ENCODE measurements around the gene TMEM201. TPM values are rescaled to one million over a fixed set of nuclear protein-coding genes. Genes with fewer than 3 reads are reported as not detected.
A peak's percentile ranks its signal among the peaks of the same experiment; 100 is the strongest.

TMEM201 gene
- total RNA-seq, 4 donors from 2014 or later, result 6.8 to 10.5 (median 8.2) TPM

DNA sequence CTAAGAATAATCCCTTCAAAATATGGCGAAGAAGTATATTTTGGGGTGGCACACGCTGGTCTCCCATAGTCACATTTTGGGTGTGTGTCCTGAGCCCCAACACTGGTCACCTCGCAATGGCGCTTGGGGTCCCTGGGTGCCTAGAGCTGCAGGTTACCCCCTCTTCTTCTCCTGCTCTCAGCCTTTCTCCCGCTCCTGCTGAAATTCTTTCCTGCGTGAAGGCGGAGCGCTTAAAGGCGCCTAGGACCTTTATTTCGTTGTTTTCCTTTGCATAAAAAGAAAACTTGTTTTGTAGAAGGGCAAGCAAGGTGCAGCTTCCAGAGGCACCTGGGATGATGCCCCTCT is 62.5 kb downstream of the TMEM201 start:
- peak overlapping the region; percentile 49 to 64 (median 55) for H3K4me3 ChIP-seq
- H3K4me1 ChIP-seq, result peaks cover 16 to 24% (median 21%) of the 10 kb centered on the region in 4 donors
- no peaks in the 10 kb centered on the region for H3K36me3 ChIP-seq
- H3K27ac ChIP-seq (replicated peaks in 1 of 4), result peak overlapping the region in 1 of 4 donors; percentile 57
- TF ChIP-seq POLR2AphosphoS5 (IDR thresholded peaks at IDR 0.05) (no peak), EP300 (IDR thresholded peaks at IDR 0.05) (no peak), POLR2A (IDR thresholded peaks at IDR 0.05; ENCODE audit: low read depth) (no peak)
- TF ChIP-seq, protein P1, sequence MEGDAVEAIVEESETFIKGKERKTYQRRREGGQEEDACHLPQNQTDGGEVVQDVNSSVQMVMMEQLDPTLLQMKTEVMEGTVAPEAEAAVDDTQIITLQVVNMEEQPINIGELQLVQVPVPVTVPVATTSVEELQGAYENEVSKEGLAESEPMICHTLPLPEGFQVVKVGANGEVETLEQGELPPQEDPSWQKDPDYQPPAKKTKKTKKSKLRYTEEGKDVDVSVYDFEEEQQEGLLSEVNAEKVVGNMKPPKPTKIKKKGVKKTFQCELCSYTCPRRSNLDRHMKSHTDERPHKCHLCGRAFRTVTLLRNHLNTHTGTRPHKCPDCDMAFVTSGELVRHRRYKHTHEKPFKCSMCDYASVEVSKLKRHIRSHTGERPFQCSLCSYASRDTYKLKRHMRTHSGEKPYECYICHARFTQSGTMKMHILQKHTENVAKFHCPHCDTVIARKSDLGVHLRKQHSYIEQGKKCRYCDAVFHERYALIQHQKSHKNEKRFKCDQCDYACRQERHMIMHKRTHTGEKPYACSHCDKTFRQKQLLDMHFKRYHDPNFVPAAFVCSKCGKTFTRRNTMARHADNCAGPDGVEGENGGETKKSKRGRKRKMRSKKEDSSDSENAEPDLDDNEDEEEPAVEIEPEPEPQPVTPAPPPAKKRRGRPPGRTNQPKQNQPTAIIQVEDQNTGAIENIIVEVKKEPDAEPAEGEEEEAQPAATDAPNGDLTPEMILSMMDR (IDR thresholded peaks at IDR 0.05), result no peak
- 18% methylated on average over 10 of the region's 10 CpGs for WGBS
- DNase-seq (ENCODE audit: extremely low spot score), result no peak
- intact Hi-C loops (cut with DNase I), result no loop called here
- peaks cover 4 to 58% (median 17%) of the 10 kb centered on the region in 4 donors for H3K27me3 ChIP-seq
- no peaks in the 10 kb centered on the region for H3K9me3 ChIP-seq

DNA sequence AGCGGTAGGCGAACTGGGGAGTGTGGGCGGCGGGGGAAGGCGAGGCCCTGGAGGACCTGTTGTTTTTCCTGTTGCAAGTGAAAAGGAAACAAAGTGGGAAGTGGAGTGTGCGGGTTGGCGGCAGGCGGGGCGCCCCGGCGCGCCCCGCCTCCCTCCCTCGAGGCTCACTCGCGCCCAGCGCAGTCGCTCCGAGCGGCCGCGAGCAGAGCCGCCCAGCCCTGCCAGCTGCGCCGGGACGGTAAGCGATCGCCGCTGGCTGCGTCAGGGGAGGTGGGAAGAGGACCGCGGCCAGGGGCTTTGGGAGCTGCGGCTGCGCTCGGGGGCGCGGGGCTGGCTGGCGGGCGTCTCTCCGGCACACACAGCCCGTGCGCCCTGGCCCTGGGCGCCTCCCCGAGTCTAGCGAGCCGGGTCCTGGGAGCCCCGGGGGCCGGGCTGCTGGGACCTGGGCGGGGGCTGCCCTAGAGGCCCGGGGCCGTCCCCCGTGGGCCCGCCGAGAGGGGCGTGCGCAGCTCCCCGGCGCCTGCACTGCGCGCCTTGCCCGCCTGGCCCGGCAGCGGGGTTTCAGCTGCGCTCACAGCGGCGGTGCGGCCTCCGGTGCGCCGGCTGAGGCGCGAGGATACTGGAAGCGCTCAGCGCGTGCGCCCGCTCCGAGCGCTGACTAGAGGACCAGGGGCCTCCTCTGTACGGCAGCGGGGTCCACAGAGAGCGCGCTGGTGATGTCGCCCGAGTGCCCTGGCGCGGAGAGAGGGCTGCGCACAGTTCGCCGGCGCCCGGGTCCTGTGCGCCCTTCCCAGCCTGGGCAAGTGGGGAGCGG is 63.1 kb downstream of the TMEM201 start, which contains the start of gene PIK3CD:
Gene PIK3CD (plus strand): TSS at position 167 of the 814 bp plus-strand sequence. CDS start 58,725 bp downstream, outside the sequence.
- Histone ChIP-seq H3K27me3 (peaks cover 4 to 58% (median 17%) of the 10 kb centered on the region in 4 donors), H3K36me3 (no peaks in the 10 kb centered on the region), H3K9me3 (no peaks in the 10 kb centered on the region), H3K4me1 (peaks cover 16 to 24% (median 21%) of the 10 kb centered on the region in 4 donors), H3K4me3 (peak within 1 kb of the TSS; percentile 49 to 64 (median 55)), H3K27ac (replicated peaks in 1 of 4) (peak within 1 kb of the TSS in 3 of 4 donors; percentile 55 to 67 (median 57))
- TF ChIP-seq POLR2A (IDR thresholded peaks at IDR 0.05; ENCODE audit: low read depth) (no peak), EP300 (IDR thresholded peaks at IDR 0.05) (no peak), POLR2AphosphoS5 (IDR thresholded peaks at IDR 0.05) (no peak)
- TF ChIP-seq, protein P1 (IDR thresholded peaks at IDR 0.05), result no peak
- no peak for DNase-seq (ENCODE audit: extremely low spot score)
- WGBS, result 0% methylated on average over 12 of the region's 94 CpGs
- intact Hi-C loops (cut with DNase I), result no loop called here

DNA sequence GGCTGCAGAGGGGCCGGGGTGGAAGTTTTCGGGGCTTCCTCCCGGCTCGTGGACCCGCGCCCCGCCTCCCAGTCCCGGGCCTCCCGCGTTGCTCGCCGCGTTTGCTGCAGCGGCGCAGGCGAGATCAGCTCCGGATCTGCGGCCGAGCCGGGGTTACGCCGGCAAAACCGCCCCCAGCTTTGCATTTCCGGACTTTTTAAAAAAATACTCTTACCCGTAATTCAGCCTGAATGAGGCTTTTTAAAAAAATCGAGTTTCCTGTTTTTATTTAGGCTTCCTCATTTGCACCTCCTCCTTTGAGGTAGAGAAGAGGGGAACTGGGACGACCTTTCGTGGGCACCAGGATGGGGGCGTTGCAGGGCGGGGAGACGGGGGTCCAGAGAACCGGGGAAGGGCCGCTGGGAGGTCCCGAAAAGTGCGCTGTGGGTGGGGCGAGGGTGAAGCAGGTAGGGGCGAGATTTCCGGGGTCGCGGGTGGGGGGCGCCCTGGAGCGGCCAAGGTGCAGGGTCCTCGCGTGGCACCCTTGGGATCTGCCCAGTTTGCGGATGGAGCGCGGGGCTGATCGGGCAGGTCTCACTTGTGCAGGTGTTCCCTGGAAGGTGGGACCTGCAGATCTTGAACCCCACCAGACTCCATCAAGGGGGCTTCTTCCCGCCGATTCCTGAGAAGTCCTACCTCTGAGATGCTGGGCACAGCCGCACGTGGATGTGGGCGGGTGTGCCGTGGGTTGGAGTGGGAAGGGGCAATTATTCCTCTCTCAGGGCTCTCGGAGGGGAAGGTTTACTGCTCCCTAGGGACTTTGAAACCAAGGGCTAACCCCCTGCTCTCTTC is 63.9 kb downstream of the TMEM201 start:
- Histone ChIP-seq H3K4me1 (peaks cover 16 to 24% (median 21%) of the 10 kb centered on the region in 4 donors), H3K27me3 (peaks cover 4 to 58% (median 17%) of the 10 kb centered on the region in 4 donors), H3K9me3 (no peaks in the 10 kb centered on the region), H3K4me3 (peak overlapping the region; percentile 49 to 64 (median 55)), H3K27ac (replicated peaks in 1 of 4) (peak overlapping the region in 3 of 4 donors; percentile 55 to 67 (median 57)), H3K36me3 (no peaks in the 10 kb centered on the region)
- WGBS, result 3% methylated on average over 39 of the region's 55 CpGs
- no peak for DNase-seq (ENCODE audit: extremely low spot score)
- intact Hi-C loops (cut with DNase I), result no loop called here
- TF ChIP-seq POLR2AphosphoS5 (IDR thresholded peaks at IDR 0.05), result no peak
- no peak for TF ChIP-seq POLR2A (IDR thresholded peaks at IDR 0.05; ENCODE audit: low read depth)
- TF ChIP-seq EP300 (IDR thresholded peaks at IDR 0.05), result no peak
- TF ChIP-seq, protein P1 (IDR thresholded peaks at IDR 0.05), result no peak

DNA sequence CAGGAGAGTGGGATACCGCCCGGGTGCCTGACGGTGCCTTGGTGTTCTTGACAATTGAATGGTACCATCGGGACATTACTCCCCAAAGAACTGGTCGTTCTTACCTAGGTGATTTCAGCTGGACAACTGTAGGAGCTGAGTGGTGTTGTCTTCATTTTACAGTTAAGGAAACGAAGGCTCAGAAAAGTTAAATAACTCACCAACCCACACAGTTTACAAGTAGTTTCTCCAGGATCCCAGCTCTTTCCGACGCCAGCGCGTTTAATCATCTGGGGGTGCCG is 64.4 kb downstream of the TMEM201 start:
- H3K9me3 ChIP-seq, result no peaks in the 10 kb centered on the region
- H3K4me3 ChIP-seq, result peak overlapping the region in 2 of 4 donors; percentile 58 to 64
- WGBS, result 58% methylated on average over 11 of the region's 11 CpGs
- no peaks in the 10 kb centered on the region for H3K36me3 ChIP-seq
- TF ChIP-seq POLR2AphosphoS5 (IDR thresholded peaks at IDR 0.05) (no peak), POLR2A (IDR thresholded peaks at IDR 0.05; ENCODE audit: low read depth) (no peak), EP300 (IDR thresholded peaks at IDR 0.05) (no peak)
- TF ChIP-seq, protein P1 (IDR thresholded peaks at IDR 0.05), result no peak
- no peak for DNase-seq (ENCODE audit: extremely low spot score)
- H3K27me3 ChIP-seq, result peaks cover 4 to 58% (median 17%) of the 10 kb centered on the region in 4 donors
- peaks cover 16 to 24% (median 21%) of the 10 kb centered on the region in 4 donors for H3K4me1 ChIP-seq
- intact Hi-C loops (cut with DNase I), result no loop called here
- no peak overlapping the region for H3K27ac ChIP-seq (replicated peaks in 1 of 4)
